CD4-positive, alpha-beta T cell treated with Interleukin-21 for 1 hour (primary cell): ENCODE measurements around the gene HSPA12A.

ENCODE experiments used
- DNase-seq: peaks from one replicate; pipeline ENCODE4 v3.0.0-alpha.2; 2020

The HSPA12A gene

GRCh38 chr10:116665541-116666125 is 76.7 kb downstream of the HSPA12A start:
- no peak for DNase-seq

GRCh38 chr10:116664631-116665030 is 77.7 kb downstream of the HSPA12A start:
- DNase-seq: no peak

GRCh38 chr10:116663342-116663741 is 79.0 kb downstream of the HSPA12A start:
- DNase-seq: no peak

GRCh38 chr10:116660860-116661259 is 81.5 kb downstream of the HSPA12A start:
- DNase-seq: no peak

GRCh38 chr10:116659049-116659670 is 83.2 kb downstream of the HSPA12A start:
- no peak for DNase-seq

- DNase-seq: no peak
These were observed 84.4 kb downstream of the HSPA12A start for GRCh38 chr10:116657863-116658551.

- DNase-seq: no peak
These were observed 86.3 kb downstream of the HSPA12A start for GRCh38 chr10:116656044-116656443.

- DNase-seq: no peak
These were observed 86.8 kb downstream of the HSPA12A start for GRCh38 chr10:116655568-116655967.

- no peak for DNase-seq
These were observed 87.5 kb downstream of the HSPA12A start for GRCh38 chr10:116654816-116655215.

- DNase-seq: no peak
These were observed 88.5 kb downstream of the HSPA12A start for GRCh38 chr10:116653885-116654284.

GRCh38 chr10:116648903-116649302 is 93.5 kb downstream of the HSPA12A start:
- DNase-seq: no peak

- no peak for DNase-seq
These were observed 95.9 kb downstream of the HSPA12A start for GRCh38 chr10:116646502-116646901.

- no peak for DNase-seq
These were observed 104.5 kb downstream of the HSPA12A start for GRCh38 chr10:116637830-116638229.

- no peak for DNase-seq
These were observed 105.4 kb downstream of the HSPA12A start for GRCh38 chr10:116636976-116637375.

GRCh38 chr10:116636385-116636784 is 106.0 kb downstream of the HSPA12A start:
- DNase-seq: no peak

- DNase-seq: no peak
These were observed 108.0 kb downstream of the HSPA12A start for GRCh38 chr10:116634126-116634975.

GRCh38 chr10:116633216-116633600 is 109.2 kb downstream of the HSPA12A start:
- no peak for DNase-seq

GRCh38 chr10:116632596-116633215 is 109.7 kb downstream of the HSPA12A start:
- no peak for DNase-seq

GRCh38 chr10:116631871-116632295 is 110.5 kb downstream of the HSPA12A start:
- no peak for DNase-seq

- no peak for DNase-seq
These were observed 112.3 kb downstream of the HSPA12A start for GRCh38 chr10:116630020-116630419.

- DNase-seq: no peak
These were observed 113.0 kb downstream of the HSPA12A start for GRCh38 chr10:116629340-116629739.

GRCh38 chr10:116627386-116627933 is 114.9 kb downstream of the HSPA12A start:
- DNase-seq: no peak

GRCh38 chr10:116626815-116627214 is 115.6 kb downstream of the HSPA12A start:
- no peak for DNase-seq
